IPS DF 6.9 (cell line): Measurements from ENCODE around the gene OR10R2.
"Not testable (repeated sequence)": the region's sequence is repeated elsewhere in the genome, so short reads cannot be mapped to it uniquely, and the experiment has no call there.

Source experiments
- DNase-seq: peaks from one replicate; pipeline ENCODE4 v3.0.0-alpha.2; 2013; ENCODE audit warnings: low read depth, low spot score
- H3K27ac ChIP-seq: one replicate; pipeline ENCODE4 v1.5.1; 2013; ENCODE audit warnings: low read length, control low read depth
- H3K27me3 ChIP-seq: 2 replicates; pipeline ENCODE4 v1.6.1; 2013; ENCODE audit warnings: mild to moderate bottlenecking, low read length; ENCODE audit not compliant: control insufficient read depth, insufficient read depth
- H3K36me3 ChIP-seq: 2 replicates; pipeline ENCODE4 v1.6.1; 2013; ENCODE audit warnings: low read length; ENCODE audit not compliant: control insufficient read depth, insufficient read depth
- H3K4me1 ChIP-seq: 2 replicates; pipeline ENCODE4 v1.6.1; 2013; ENCODE audit warnings: low read length; ENCODE audit not compliant: control insufficient read depth, insufficient read depth
- H3K4me3 ChIP-seq: 2 replicates; pipeline ENCODE4 v1.5.1; 2013; ENCODE audit warnings: mild to moderate bottlenecking, low read length
- H3K9me3 ChIP-seq: 2 replicates; pipeline ENCODE4 v1.6.1; 2013; ENCODE audit warnings: low read length, inconsistent platforms; ENCODE audit not compliant: control insufficient read depth, insufficient read depth
- WGBS: extraction: QIAGEN DNeasy Blood & Tissue Kit; methylation state at CpG from one replicate; pipeline ENCODE4 v1.1.7; 2013; ENCODE audit warnings: mixed read lengths, missing lambda C conversion rate; ENCODE audit not compliant: insufficient read length, insufficient coverage; 5-methylcytosine and 5-hydroxymethylcytosine counted together

The OR10R2 gene

GRCh38 chr1:158471920-158472319 lies at the start of gene OR10R2:
Gene OR10R2, plus strand, starts transcription at chr1:158472220. Its CDS starts 106 bp downstream, at chr1:158472326.
- no peak for DNase-seq
- Histone ChIP-seq H3K9me3 (no peaks in the 10 kb centered on the region), H3K4me1 (no peaks in the 10 kb centered on the region), H3K36me3 (no peaks in the 10 kb centered on the region), H3K27me3 (no peaks in the 10 kb centered on the region), H3K4me3 (no peak within 1 kb of the TSS), H3K27ac (no peak within 1 kb of the TSS)

GRCh38 chr1:158425027-158425426 lies 47.0 kb upstream of the OR10R2 start:
- no peak for DNase-seq
- Histone ChIP-seq H3K36me3 (no peaks in the 10 kb centered on the region), H3K4me3 (no peak overlapping the region), H3K4me1 (no peaks in the 10 kb centered on the region), H3K27ac (no peak overlapping the region), H3K9me3 (no peaks in the 10 kb centered on the region), H3K27me3 (no peaks in the 10 kb centered on the region)

GRCh38 chr1:158426137-158426536 lies 45.9 kb upstream of the OR10R2 start, which contains the start of gene OR10K2:
Gene OR10K2, minus strand, starts transcription at chr1:158426237. Its CDS starts 5,371 bp downstream, at chr1:158420866.
- no peak for DNase-seq

GRCh38 chr1:158430163-158430562 lies 41.9 kb upstream of the OR10R2 start:
- not testable (repeated sequence) for H3K27me3 ChIP-seq, H3K9me3 ChIP-seq, H3K4me3 ChIP-seq, H3K36me3 ChIP-seq, DNase-seq, H3K27ac ChIP-seq, H3K4me1 ChIP-seq
- no CpG with 5 or more reads among the region's 3 CpGs for WGBS

More at GRCh38 chr1:158426137-158426536, 45.9 kb upstream of the OR10R2 start, which contains the start of gene OR10K2:
- Histone ChIP-seq H3K4me1 (no peaks in the 10 kb centered on the region), H3K27me3 (no peaks in the 10 kb centered on the region), H3K9me3 (no peaks in the 10 kb centered on the region), H3K27ac (no peak within 1 kb of the TSS), H3K4me3 (no peak within 1 kb of the TSS), H3K36me3 (no peaks in the 10 kb centered on the region)
- no CpG with 5 or more reads among the region's 1 CpG for WGBS

DNA sequence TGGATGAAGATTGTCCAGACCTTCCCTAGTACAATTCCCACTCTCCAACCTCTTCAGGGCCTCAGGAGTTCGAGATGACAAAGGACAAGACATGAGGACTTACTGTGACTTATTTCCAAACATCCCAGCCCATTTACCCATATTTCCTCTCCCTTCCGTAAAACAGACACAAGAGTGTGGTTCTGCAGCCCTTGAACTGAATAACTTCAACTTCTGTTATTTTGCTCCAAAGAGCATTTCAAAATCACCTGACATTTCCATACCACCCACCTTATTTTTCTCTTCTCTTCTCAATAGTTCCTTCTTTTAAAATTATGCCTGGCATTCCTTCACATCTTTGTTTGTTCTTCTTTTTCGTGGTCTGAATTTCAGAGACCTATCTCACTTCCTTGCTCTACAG lies 37.3 kb upstream of the OR10R2 start:
- DNase-seq: no peak
- H3K9me3 ChIP-seq: no peaks in the 10 kb centered on the region
- no peak overlapping the region for H3K4me3 ChIP-seq
- no peak overlapping the region for H3K27ac ChIP-seq
- H3K27me3 ChIP-seq: no peaks in the 10 kb centered on the region
- no peaks in the 10 kb centered on the region for H3K4me1 ChIP-seq
- WGBS: no CpG with 5 or more reads among the region's 3 CpGs
- H3K36me3 ChIP-seq: no peaks in the 10 kb centered on the region

DNA sequence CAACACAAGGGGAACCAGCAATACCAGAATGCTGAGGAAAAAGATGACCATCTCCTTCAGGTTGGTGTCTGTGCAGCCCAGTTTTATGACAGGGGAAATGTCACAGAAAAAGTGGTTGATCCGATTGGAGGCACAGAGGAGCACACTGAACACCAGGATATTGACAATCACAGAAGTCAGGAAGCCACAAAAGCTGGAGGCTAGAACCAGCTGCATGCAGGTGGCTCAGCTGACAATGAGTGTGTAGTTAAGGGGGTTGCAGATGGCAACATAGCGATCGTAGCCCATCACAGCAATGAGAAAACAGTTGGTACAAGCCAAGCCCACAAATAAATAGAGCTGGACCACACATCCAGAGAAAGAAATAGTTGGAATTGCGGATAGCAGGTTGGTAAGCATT lies 26.6 kb upstream of the OR10R2 start:
- DNase-seq: no peak
- H3K27ac ChIP-seq: no peak overlapping the region
- H3K36me3 ChIP-seq: no peaks in the 10 kb centered on the region
- H3K4me1 ChIP-seq: no peaks in the 10 kb centered on the region
- H3K9me3 ChIP-seq: no peaks in the 10 kb centered on the region
- WGBS: no CpG with 5 or more reads among the region's 4 CpGs
- H3K27me3 ChIP-seq: no peaks in the 10 kb centered on the region
- H3K4me3 ChIP-seq: no peak overlapping the region

DNA sequence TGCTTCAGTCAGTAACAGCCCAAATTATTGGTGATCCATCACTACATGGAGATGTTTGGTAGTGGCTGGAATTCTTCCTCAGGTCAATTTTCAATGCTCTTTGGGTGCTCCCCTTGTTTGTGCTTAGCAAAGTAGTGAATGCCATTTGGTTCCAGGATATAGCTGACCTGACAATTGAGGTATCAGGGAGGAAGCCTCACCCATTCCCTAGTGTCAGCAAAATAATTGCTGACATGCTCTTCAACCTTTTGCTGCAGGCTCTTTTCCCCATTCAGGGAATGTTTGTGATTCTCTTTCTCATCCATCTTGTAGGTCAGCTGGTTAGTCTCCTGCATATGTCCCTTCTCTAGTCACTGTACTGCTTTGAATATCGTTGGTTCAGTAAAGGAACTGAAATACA lies 17.5 kb upstream of the OR10R2 start:
- H3K9me3 ChIP-seq: no peaks in the 10 kb centered on the region

DNA sequence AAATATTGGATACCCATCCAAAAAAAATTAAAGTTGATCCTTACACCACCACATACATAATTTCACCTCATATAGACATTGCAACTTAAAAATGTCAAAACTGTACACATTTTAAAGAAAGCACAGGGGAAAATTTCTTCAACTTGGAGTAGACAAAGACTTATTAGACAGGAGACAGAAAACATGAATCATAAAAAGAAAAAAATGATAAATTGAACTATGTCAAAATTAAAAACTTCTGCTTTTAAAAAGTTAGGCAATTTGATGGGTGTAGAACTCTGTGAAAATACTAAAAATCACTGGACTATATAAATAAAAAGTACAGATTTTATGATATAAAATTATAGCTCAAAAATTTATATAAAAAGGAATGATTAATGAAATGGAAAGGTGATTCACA lies 14.8 kb upstream of the OR10R2 start:
- Histone ChIP-seq H3K27me3 (no peaks in the 10 kb centered on the region), H3K9me3 (no peaks in the 10 kb centered on the region), H3K4me3 (no peak overlapping the region), H3K36me3 (no peaks in the 10 kb centered on the region), H3K4me1 (no peaks in the 10 kb centered on the region), H3K27ac (no peak overlapping the region)
- no peak for DNase-seq

More for the DNA sequence above, 17.5 kb upstream of the OR10R2 start:
- Histone ChIP-seq H3K27ac (no peak overlapping the region), H3K36me3 (no peaks in the 10 kb centered on the region), H3K4me3 (no peak overlapping the region), H3K27me3 (no peaks in the 10 kb centered on the region), H3K4me1 (no peaks in the 10 kb centered on the region)
- WGBS: no CpG with 5 or more reads among the region's 1 CpG
- no peak for DNase-seq

GRCh38 chr1:158458263-158458662 lies 13.8 kb upstream of the OR10R2 start:
- no peaks in the 10 kb centered on the region for H3K27me3 ChIP-seq
- no peaks in the 10 kb centered on the region for H3K4me1 ChIP-seq
- DNase-seq: no peak
- no peaks in the 10 kb centered on the region for H3K36me3 ChIP-seq
- H3K27ac ChIP-seq: no peak overlapping the region
- H3K9me3 ChIP-seq: no peaks in the 10 kb centered on the region
- no peak overlapping the region for H3K4me3 ChIP-seq

GRCh38 chr1:158461534-158461933 lies 10.5 kb upstream of the OR10R2 start, which contains the start of gene OR10K1:
Gene OR10K1, plus strand, starts transcription at chr1:158461834. Its CDS starts 3,728 bp downstream, at chr1:158465562.
- Histone ChIP-seq H3K9me3 (no peaks in the 10 kb centered on the region), H3K4me1 (no peaks in the 10 kb centered on the region), H3K36me3 (no peaks in the 10 kb centered on the region), H3K27ac (no peak within 1 kb of the TSS), H3K27me3 (no peaks in the 10 kb centered on the region), H3K4me3 (no peak within 1 kb of the TSS)
- no peak for DNase-seq
- WGBS: no CpG with 5 or more reads among the region's 2 CpGs

GRCh38 chr1:158485455-158485854 lies 13.4 kb downstream of the OR10R2 start:
- H3K9me3 ChIP-seq: no peaks in the 10 kb centered on the region
- no peak for DNase-seq
- H3K4me3 ChIP-seq: no peak overlapping the region
- no peaks in the 10 kb centered on the region for H3K27me3 ChIP-seq
- no CpG with 5 or more reads among the region's 2 CpGs for WGBS
- no peak overlapping the region for H3K27ac ChIP-seq
- H3K4me1 ChIP-seq: no peaks in the 10 kb centered on the region; the same call in 1 of the 2 replicates
- H3K36me3 ChIP-seq: no peaks in the 10 kb centered on the region
